Vagina (tissue), 2 donors: Measurements from ENCODE around the gene LEFTY1.

Experiments used
- POLR2A ChIP-seq, 2 donors: fragments of 450-650 bp; IDR thresholded peaks; one replicate each; pipeline ENCODE4 v1.6.1; 2017; ENCODE audit warnings: antibody characterized with exemption in 2 of 2, mild to moderate bottlenecking in 2 of 2, moderate library complexity in 2 of 2
- TF ChIP-seq, protein P1 (sequence below), 3 experiments: fragments of 450-650 bp in 2 of 3; fragments of 200-600 bp in 1 of 3; sonication (generic) in 1 of 3; IDR thresholded peaks; one replicate each; pipeline ENCODE4 v1.5.1; 2017 to 2019; ENCODE audit warnings: antibody characterized with exemption in 3 of 3, mild to moderate bottlenecking in 2 of 3, moderate library complexity in 2 of 3

GRCh38 chr1:225896494-225896893, 7.5 kb upstream of the LEFTY1 start:
- TF ChIP-seq, protein P1, sequence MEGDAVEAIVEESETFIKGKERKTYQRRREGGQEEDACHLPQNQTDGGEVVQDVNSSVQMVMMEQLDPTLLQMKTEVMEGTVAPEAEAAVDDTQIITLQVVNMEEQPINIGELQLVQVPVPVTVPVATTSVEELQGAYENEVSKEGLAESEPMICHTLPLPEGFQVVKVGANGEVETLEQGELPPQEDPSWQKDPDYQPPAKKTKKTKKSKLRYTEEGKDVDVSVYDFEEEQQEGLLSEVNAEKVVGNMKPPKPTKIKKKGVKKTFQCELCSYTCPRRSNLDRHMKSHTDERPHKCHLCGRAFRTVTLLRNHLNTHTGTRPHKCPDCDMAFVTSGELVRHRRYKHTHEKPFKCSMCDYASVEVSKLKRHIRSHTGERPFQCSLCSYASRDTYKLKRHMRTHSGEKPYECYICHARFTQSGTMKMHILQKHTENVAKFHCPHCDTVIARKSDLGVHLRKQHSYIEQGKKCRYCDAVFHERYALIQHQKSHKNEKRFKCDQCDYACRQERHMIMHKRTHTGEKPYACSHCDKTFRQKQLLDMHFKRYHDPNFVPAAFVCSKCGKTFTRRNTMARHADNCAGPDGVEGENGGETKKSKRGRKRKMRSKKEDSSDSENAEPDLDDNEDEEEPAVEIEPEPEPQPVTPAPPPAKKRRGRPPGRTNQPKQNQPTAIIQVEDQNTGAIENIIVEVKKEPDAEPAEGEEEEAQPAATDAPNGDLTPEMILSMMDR (IDR thresholded peaks at IDR 0.05) = no peak
- no peak for TF ChIP-seq POLR2A (IDR thresholded peaks at IDR 0.05)
